ENCODE data around the gene CRYBA2. TPM values are rescaled to one million over a fixed set of nuclear protein-coding genes. Genes with fewer than 3 reads are reported as not detected.

Gene CRYBA2
- total RNA-seq, 1 experiment from 2014 or later = not detected

GRCh38 chr2:218999021-218999880 is 6.0 kb upstream of the CRYBA2 start:
- DNase-seq (ENCODE audit: low spot score) = no peak

- no peak for DNase-seq (ENCODE audit: low spot score)
Measured at GRCh38 chr2:218998414-218999002, 5.3 kb upstream of the CRYBA2 start.

- DNase-seq (ENCODE audit: low spot score) = no peak
Measured at GRCh38 chr2:218997731-218998130, 4.5 kb upstream of the CRYBA2 start.

- DNase-seq (ENCODE audit: low spot score) = no peak
Measured at GRCh38 chr2:218996937-218997336, 3.7 kb upstream of the CRYBA2 start.

- peak; percentile 74 for DNase-seq (ENCODE audit: low spot score)
Measured at GRCh38 chr2:218995972-218996711, 2.9 kb upstream of the CRYBA2 start.

- DNase-seq (ENCODE audit: low spot score) = no peak
Measured at GRCh38 chr2:218995561-218995960, 2.3 kb upstream of the CRYBA2 start.

GRCh38 chr2:218992703-218993344 is 398 bp downstream of the CRYBA2 start:
- no peak for DNase-seq (ENCODE audit: low spot score)

GRCh38 chr2:218992196-218992595 is 1.0 kb downstream of the CRYBA2 start:
- no peak for DNase-seq (ENCODE audit: low spot score)

- peak; percentile 35 for DNase-seq (ENCODE audit: low spot score)
Measured at GRCh38 chr2:218991674-218992168, 1.5 kb downstream of the CRYBA2 start.

GRCh38 chr2:218990612-218991011 is 2.6 kb downstream of the CRYBA2 start:
- DNase-seq (ENCODE audit: low spot score) = no peak

- DNase-seq (ENCODE audit: low spot score) = no peak
Measured at GRCh38 chr2:218990052-218990451, 3.2 kb downstream of the CRYBA2 start.

GRCh38 chr2:218988650-218989049 is 4.6 kb downstream of the CRYBA2 start:
- no peak for DNase-seq (ENCODE audit: low spot score)

- DNase-seq (ENCODE audit: low spot score) = no peak
Measured at GRCh38 chr2:218988164-218988563, 5.1 kb downstream of the CRYBA2 start.

- no peak for DNase-seq (ENCODE audit: low spot score)
Measured at GRCh38 chr2:218986148-218986761, 7.0 kb downstream of the CRYBA2 start.

GRCh38 chr2:218985325-218986091 is 7.7 kb downstream of the CRYBA2 start:
- DNase-seq (ENCODE audit: low spot score) = no peak

- no peak for DNase-seq (ENCODE audit: low spot score)
Measured at GRCh38 chr2:218985021-218985324, 8.2 kb downstream of the CRYBA2 start, which contains the start of gene FEV. Gene FEV, minus strand, starts transcription at chr2:218985184. Its CDS starts 109 bp downstream, at chr2:218985075.

GRCh38 chr2:218984239-218985020 is 8.8 kb downstream of the CRYBA2 start:
- DNase-seq (ENCODE audit: low spot score) = no peak

GRCh38 chr2:218983934-218984238 is 9.3 kb downstream of the CRYBA2 start:
- no peak for DNase-seq (ENCODE audit: low spot score)

GRCh38 chr2:218983263-218983933 is 9.8 kb downstream of the CRYBA2 start:
- no peak for DNase-seq (ENCODE audit: low spot score)

All from A172 (cell line).